Myocyte (in vitro differentiated cells): ENCODE data around the gene SLC41A1. TPM values are rescaled to one million over a fixed set of nuclear protein-coding genes. Genes with fewer than 3 reads are reported as not detected.
"Not testable (repeated sequence)": the region's sequence is repeated elsewhere in the genome, so short reads cannot be mapped to it uniquely, and the experiment has no call there.

Experiments
- DNase-seq: peaks from one replicate; pipeline ENCODE4 v3.0.0-alpha.2; 2012; ENCODE audit warnings: low read depth
- polyA plus RNA-seq: library from polyadenylated mRNA; unstranded; fragments of >200 nt; gene quantifications from one replicate; pipeline ENCODE4 v1.2.1, GENCODE V29; 2012; ENCODE audit warnings: missing spikeins
- total RNA-seq: library from RNA; depleted of rRNA; stranded (reverse); fragments of >200 nt; gene quantifications from 2 replicates; pipeline ENCODE4 v1.2.3, GENCODE V29; 2014

SLC41A1 gene
- total RNA-seq = 24.6 and 36.2 TPM in 2 replicates
- 38.9 TPM for polyA plus RNA-seq

- peak; percentile 96 for DNase-seq
Observed at GRCh38 chr1:205812878-205813754, at the start of gene SLC41A1. Gene SLC41A1 (minus strand): TSS chr1:205813198. CDS start chr1:205810441, 2,757 bp downstream.

GRCh38 chr1:205861540-205861939 lies 48.5 kb upstream of the SLC41A1 start:
- no peak for DNase-seq

- DNase-seq = no peak
Observed at GRCh38 chr1:205858141-205858961, 45.4 kb upstream of the SLC41A1 start.

GRCh38 chr1:205857501-205857900 lies 44.5 kb upstream of the SLC41A1 start:
- not testable (repeated sequence) for DNase-seq

- no peak for DNase-seq
Observed at GRCh38 chr1:205856433-205856832, 43.4 kb upstream of the SLC41A1 start.

- no peak for DNase-seq
Observed at GRCh38 chr1:205852969-205853368, 40.0 kb upstream of the SLC41A1 start.

- no peak for DNase-seq
Observed at GRCh38 chr1:205851993-205852392, 39.0 kb upstream of the SLC41A1 start.

- DNase-seq = no peak
Observed at GRCh38 chr1:205849619-205850355, 36.8 kb upstream of the SLC41A1 start, which contains the start of gene PM20D1. Gene PM20D1 (minus strand): TSS chr1:205850132. CDS start chr1:205850072, 60 bp downstream.

GRCh38 chr1:205843036-205843859 lies 30.2 kb upstream of the SLC41A1 start:
- DNase-seq = peak; percentile 85

- no peak for DNase-seq
Observed at GRCh38 chr1:205842229-205842628, 29.2 kb upstream of the SLC41A1 start.

- DNase-seq = peak; percentile 40
Observed at GRCh38 chr1:205840146-205840923, 27.3 kb upstream of the SLC41A1 start.

- DNase-seq = no peak
Observed at GRCh38 chr1:205837382-205837970, 24.5 kb upstream of the SLC41A1 start.

- no peak for DNase-seq
Observed at GRCh38 chr1:205834751-205835150, 21.8 kb upstream of the SLC41A1 start.

GRCh38 chr1:205832326-205832751 lies 19.3 kb upstream of the SLC41A1 start:
- no peak for DNase-seq

GRCh38 chr1:205827623-205828022 lies 14.6 kb upstream of the SLC41A1 start:
- peak; percentile 67 for DNase-seq

GRCh38 chr1:205826995-205827394 lies 14.0 kb upstream of the SLC41A1 start:
- DNase-seq = no peak

- no peak for DNase-seq
Observed at GRCh38 chr1:205826016-205826806, 13.2 kb upstream of the SLC41A1 start.

GRCh38 chr1:205824180-205824579 lies 11.2 kb upstream of the SLC41A1 start:
- no peak for DNase-seq
